Measurements from ENCODE around the gene MUC6. TPM values are rescaled to one million over a fixed set of nuclear protein-coding genes. Genes with fewer than 3 reads are reported as not detected.
A peak's percentile ranks its signal among the peaks of the same experiment; 100 is the strongest.

Gene MUC6
- total RNA-seq, 1 donor from 2014 or later, result 0.09 TPM

- H3K9me3 ChIP-seq, result no peaks in the 10 kb centered on the region
- TF ChIP-seq CTCF (IDR thresholded peaks at IDR 0.05), result no peak
- DNase-seq, result peak; percentile 46
- H3K27me3 ChIP-seq (ENCODE audit: low read depth), result peaks cover 36% of the 10 kb centered on the region
- no peak for ATAC-seq
- H3K27ac ChIP-seq, result no peak overlapping the region
- intact Hi-C loops (cut with DNase I), result no loop called here
- H3K36me3 ChIP-seq, result no peaks in the 10 kb centered on the region
- H3K4me1 ChIP-seq, result peaks cover 17% of the 10 kb centered on the region
- no peak overlapping the region for H3K4me3 ChIP-seq
These were observed 17.9 kb upstream of the MUC6 start for GRCh38 chr11:1054143-1055108.

- H3K4me3 ChIP-seq, result no peak overlapping the region
- intact Hi-C loops (cut with DNase I), result no loop called here
- H3K4me1 ChIP-seq, result peaks cover 18% of the 10 kb centered on the region
- TF ChIP-seq CTCF (IDR thresholded peaks at IDR 0.05), result no peak
- DNase-seq (peak; percentile 39), ATAC-seq (no peak)
- H3K36me3 ChIP-seq, result no peaks in the 10 kb centered on the region
- H3K27ac ChIP-seq, result no peak overlapping the region
- H3K9me3 ChIP-seq, result no peaks in the 10 kb centered on the region
- peaks cover 47% of the 10 kb centered on the region for H3K27me3 ChIP-seq (ENCODE audit: low read depth)
These were observed 16.8 kb upstream of the MUC6 start for GRCh38 chr11:1053121-1053901.

GRCh38 chr11:1052133-1053011 lies 15.9 kb upstream of the MUC6 start:
- Histone ChIP-seq H3K4me1 (peaks cover 18% of the 10 kb centered on the region), H3K27ac (no peak overlapping the region), H3K27me3 (ENCODE audit: low read depth) (peaks cover 50% of the 10 kb centered on the region), H3K4me3 (no peak overlapping the region), H3K9me3 (no peaks in the 10 kb centered on the region), H3K36me3 (no peaks in the 10 kb centered on the region)
- no peak for TF ChIP-seq CTCF (IDR thresholded peaks at IDR 0.05)
- ATAC-seq (no peak), DNase-seq (peak; percentile 41)
- intact Hi-C loops (cut with DNase I), result no loop called here

DNA sequence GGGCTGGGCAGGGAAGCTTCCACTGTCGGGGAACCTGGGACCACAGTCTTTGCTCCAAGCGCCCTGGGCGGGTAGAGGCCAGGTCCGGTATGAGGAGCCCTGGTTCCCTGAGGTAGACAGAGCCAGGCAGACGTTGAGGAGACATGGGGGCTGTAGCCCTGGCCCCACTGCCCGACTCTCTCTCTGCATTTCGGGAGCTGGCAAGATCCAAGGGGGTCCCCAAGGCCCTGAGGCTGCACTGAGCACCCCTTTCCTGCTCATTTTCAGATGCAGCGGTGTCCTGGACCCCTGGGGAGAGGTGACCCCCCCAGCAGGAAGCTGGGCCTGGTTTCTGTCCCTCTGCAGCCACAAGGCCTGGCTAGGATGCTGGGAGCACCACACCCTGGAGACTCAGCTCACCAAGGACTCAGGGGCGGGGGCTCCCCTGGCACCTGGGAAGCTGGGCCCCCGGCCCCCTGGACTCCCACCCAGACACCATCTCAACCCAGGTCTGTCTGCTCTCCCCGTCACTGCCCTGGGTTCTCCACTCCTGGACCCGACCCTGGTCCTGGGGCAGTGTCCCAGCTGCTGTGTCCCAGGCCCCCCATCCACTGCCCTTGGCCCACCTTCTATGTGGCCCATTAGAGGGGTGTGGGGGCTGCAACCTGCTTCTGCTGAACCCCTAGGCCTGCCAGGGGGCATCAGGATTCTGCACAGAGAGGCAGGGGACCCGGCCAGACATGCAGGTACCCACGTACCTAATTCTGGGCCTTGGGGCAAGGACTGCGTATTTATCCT lies 15.0 kb upstream of the MUC6 start:
- no peak for TF ChIP-seq CTCF (IDR thresholded peaks at IDR 0.05)
- ATAC-seq (no peak), DNase-seq (peak; percentile 39)
- Histone ChIP-seq H3K9me3 (no peaks in the 10 kb centered on the region), H3K27me3 (ENCODE audit: low read depth) (peaks cover 51% of the 10 kb centered on the region), H3K27ac (no peak overlapping the region), H3K4me1 (peaks cover 18% of the 10 kb centered on the region), H3K4me3 (no peak overlapping the region), H3K36me3 (no peaks in the 10 kb centered on the region)
- intact Hi-C loops (cut with DNase I), result no loop called here

Measured in lower lobe of right lung (tissue), 2 donors.